GM06990 (cell line): ENCODE measurements around the gene ANLN.

ENCODE experiments used
- DNase-seq: peaks from one replicate; pipeline ENCODE4 v3.0.0-alpha.2; 2011; ENCODE audit not compliant: insufficient read length; ENCODE audit errors: extremely low read depth
- H3K27me3 ChIP-seq: replicated peaks from 2 replicates; pipeline ENCODE4 v1.6.0; 2011; ENCODE audit warnings: low read length; ENCODE audit not compliant: control insufficient read depth, insufficient read depth
- H3K36me3 ChIP-seq: 2 replicates; pipeline ENCODE4 v1.5.1; 2011; ENCODE audit warnings: low read length; ENCODE audit not compliant: control insufficient read depth, insufficient read depth
- H3K4me3 ChIP-seq: replicated peaks from 2 replicates; pipeline ENCODE4 v1.5.1; 2011; ENCODE audit warnings: low read depth, mild to moderate bottlenecking, control low read depth, low read length
- TF ChIP-seq, protein P1 (sequence below): IDR thresholded peaks from 2 replicates; pipeline ENCODE4 v1.5.1; 2011; ENCODE audit warnings: low read length, control low read depth, mild to moderate bottlenecking, inconsistent platforms; ENCODE audit not compliant: insufficient read depth, poor library complexity, severe bottlenecking

ANLN gene

DNA sequence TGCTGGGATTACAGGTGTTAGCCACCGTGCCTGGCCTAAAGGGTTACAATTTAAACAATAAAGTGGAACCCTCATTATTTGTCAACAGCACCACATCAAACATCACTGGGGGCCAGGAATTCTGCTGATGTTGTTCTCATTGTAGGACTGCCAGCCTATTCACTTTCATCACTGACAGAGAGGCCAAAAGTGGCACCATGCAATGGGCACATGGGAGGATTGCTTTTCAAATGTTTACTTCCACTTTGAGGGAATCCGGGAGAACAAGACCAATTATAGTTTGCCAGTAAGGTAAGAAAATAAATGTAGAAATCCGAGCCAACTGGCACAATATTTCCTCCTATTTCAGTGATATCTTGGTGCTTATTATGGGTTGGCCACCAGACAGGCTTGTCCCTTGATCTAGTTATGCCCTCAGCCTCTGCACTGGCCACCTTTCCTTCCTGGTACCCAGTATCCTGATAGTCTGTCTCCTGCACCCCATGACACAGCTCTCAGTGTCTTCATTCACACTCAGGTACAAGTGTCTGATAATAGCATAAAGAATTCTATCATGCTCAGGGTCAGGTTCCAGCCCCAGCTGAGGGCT is 82.6 kb downstream of the ANLN start:
- no peak overlapping the region for H3K4me3 ChIP-seq
- TF ChIP-seq, protein P1, sequence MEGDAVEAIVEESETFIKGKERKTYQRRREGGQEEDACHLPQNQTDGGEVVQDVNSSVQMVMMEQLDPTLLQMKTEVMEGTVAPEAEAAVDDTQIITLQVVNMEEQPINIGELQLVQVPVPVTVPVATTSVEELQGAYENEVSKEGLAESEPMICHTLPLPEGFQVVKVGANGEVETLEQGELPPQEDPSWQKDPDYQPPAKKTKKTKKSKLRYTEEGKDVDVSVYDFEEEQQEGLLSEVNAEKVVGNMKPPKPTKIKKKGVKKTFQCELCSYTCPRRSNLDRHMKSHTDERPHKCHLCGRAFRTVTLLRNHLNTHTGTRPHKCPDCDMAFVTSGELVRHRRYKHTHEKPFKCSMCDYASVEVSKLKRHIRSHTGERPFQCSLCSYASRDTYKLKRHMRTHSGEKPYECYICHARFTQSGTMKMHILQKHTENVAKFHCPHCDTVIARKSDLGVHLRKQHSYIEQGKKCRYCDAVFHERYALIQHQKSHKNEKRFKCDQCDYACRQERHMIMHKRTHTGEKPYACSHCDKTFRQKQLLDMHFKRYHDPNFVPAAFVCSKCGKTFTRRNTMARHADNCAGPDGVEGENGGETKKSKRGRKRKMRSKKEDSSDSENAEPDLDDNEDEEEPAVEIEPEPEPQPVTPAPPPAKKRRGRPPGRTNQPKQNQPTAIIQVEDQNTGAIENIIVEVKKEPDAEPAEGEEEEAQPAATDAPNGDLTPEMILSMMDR: no peak
- DNase-seq: no peak
- H3K36me3 ChIP-seq: no peaks in the 10 kb centered on the region
- no peaks in the 10 kb centered on the region for H3K27me3 ChIP-seq

DNA sequence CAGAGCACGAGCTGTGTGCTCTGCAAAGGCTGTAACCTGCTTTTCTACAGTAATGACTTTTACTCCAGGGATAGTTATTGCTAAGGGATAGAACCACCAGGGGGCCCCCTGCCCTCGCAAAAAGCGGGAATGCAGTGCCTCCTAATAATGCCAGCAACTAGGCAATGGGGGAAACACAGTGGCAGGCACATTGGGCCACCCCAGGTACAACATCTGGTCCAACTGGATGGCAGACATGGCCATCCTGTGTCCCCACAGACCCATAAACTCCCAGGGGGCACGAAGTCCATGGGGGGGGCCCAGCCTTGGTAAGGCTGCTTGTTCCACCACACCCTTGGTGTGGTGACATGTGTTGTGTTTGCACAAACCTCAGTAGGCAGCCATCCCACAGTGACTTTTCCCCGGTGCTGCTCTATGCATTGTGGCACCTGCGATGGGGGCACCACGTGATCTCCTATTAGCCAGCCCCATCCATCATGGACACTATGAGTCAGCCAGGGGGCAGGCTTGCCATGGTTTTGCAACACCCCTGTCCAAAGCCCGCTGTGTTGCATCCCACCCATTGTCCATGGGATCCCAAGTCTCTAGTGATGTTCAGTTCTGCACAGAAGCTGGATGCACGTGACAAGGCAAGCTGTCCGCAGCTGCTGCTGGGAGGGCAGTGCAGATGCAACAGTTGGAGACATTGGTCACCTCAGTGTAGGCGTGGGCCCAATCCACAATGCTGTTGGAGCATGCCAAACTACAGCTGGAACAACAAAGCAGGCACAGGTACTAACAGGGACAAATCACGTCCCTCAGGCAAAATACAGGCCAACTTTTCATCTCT is 84.0 kb downstream of the ANLN start:
- Histone ChIP-seq H3K27me3 (no peaks in the 10 kb centered on the region), H3K36me3 (no peaks in the 10 kb centered on the region), H3K4me3 (no peak overlapping the region)
- TF ChIP-seq, protein P1: peak; percentile 57
- no peak for DNase-seq

DNA sequence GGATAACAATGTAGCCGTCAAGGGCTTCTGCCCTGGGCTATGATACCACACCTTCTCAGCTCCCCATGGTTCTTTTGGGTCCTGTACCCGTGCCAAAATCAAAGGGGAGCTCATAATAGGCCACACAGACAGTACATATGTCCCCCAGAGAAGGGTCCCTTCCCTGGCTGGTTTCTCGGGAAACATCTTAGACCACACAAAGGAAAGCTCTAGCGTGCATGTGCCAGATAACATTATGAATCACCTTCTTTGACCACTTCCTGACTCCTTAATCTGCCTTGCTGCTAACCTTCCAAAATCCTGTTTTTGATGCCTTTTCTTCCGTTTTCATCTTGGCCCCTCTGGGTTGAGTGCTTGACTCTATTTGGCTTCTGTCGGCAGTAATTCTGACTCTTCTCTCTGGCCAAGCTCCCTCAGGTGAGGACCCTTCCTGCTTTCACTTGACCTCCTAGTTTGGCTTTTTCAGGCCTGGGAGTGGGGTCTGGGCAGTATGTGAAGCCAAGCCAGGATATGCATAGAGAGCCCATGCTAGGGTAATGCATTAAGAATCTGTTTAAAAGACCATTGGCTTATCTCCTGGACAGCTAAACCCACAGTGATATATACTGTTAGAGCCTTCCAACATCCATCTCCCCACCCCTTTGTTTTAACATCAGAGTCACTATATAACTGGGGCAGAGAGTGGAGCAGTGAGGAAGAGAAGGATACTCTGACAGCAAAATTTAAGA is 84.8 kb downstream of the ANLN start:
- TF ChIP-seq, protein P1: no peak
- no peak for DNase-seq
- Histone ChIP-seq H3K36me3 (no peaks in the 10 kb centered on the region), H3K4me3 (no peak overlapping the region), H3K27me3 (no peaks in the 10 kb centered on the region)

DNA sequence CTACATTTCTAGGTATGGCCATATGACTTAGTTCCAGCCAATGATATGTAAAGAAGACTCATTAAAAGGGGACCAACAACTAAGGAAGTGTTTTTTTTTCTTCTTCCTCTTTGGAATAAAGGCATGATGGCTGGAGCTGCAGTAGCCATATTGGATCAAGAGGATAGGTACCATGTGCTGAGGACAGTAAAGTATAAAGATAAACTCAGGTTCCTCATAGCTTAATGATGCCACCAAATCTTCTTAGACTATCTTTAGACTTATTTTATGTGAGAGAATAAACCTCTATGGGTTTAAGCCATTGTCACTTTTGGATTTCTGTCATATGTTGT is 85.3 kb downstream of the ANLN start:
- DNase-seq: no peak
- no peak overlapping the region for H3K4me3 ChIP-seq
- H3K36me3 ChIP-seq: no peaks in the 10 kb centered on the region
- no peaks in the 10 kb centered on the region for H3K27me3 ChIP-seq
- TF ChIP-seq, protein P1: no peak

DNA sequence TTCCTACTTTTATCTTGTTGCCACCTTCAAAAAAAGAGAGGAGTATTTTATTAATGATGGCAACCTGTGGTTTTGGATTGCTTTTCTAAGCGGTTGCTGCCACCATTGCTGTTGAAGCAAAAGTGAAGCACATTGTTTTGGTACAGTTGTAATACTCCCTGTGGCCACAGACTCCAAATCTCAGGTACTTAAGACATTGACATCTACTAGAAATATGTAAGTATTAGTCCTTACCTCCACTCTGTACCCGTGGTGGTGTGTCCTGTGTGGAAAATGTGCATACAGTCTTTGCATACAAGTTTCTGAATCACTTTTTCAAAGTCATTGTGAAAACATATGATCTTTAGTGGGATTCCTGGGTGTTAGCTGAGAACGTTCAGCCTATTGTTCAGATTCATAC is 85.7 kb downstream of the ANLN start:
- H3K36me3 ChIP-seq: no peaks in the 10 kb centered on the region
- H3K4me3 ChIP-seq: no peak overlapping the region
- no peaks in the 10 kb centered on the region for H3K27me3 ChIP-seq
- no peak for DNase-seq
- TF ChIP-seq, protein P1: no peak
